GF-D8 (cell line): ENCODE measurements around the gene GRIK1.

Experiments used
- DNase-seq: peaks from one replicate; lab custom pipeline; 2025; lab: John Stamatoyannopoulos, UW

GRIK1 gene

GRCh38 chr21:29909571-29909970 is 30.2 kb downstream of the GRIK1 start:
- no peak for DNase-seq

DNA sequence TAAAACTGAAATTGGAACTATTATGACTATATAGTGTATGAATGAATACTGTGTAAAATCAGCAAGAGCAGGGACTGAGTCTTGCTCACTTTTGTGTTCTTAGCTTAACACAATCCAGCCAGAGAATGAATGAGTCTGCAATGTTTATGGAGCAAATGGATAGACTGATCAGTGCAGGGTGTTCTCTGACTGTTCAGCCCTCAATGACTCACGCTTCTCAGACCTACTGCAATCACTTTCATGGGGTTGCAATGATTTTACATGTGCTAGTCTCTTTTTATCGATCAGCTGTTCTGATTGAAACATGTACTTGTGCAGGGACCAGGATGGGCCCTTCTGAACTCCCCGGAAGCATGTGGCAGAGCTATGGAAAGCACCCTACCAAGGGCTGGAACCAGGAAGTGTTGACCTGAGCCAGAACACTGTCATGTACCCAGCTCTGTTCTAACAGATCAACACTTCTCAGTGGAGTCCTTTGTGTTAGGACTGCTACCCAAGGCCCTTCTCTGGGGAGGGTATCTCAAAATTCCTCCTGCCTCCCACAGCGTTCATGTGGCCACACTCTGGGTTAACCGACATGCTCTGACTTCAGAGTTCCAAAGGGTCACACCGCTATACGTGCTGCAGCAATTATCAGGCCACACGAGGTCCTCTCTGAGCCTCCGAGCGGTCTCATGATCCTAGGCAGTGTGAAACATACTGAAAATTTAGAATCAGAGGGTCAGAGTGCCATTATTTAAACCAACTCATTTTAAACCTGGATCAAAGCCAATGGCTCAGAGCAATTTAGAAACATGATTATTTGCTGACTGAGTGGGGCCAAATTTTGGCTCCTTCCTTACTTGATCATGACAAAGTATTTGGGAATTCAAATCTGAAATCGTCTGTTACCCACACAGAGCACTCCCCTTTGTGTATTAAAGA is 35.2 kb downstream of the GRIK1 start:
- DNase-seq: no peak

DNA sequence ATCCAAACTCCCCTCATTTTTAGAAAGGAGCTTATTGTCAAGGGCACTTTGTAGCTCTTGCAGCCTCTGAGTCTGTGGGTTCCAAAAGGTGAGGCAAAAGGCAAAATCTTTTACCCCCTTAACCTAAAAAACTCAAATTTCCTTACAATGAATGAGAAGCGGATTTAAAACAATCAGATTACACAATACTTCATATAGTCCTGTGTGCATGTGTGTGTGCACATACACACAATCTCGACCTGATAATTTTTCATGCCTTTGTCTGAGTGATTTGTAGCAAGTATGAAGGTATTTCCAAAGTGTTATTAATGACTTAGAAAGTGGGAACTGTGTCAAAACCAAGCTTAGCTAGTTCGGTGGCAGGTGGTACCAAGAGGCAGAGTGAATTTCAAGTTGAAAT is 42.9 kb downstream of the GRIK1 start:
- DNase-seq: no peak

DNA sequence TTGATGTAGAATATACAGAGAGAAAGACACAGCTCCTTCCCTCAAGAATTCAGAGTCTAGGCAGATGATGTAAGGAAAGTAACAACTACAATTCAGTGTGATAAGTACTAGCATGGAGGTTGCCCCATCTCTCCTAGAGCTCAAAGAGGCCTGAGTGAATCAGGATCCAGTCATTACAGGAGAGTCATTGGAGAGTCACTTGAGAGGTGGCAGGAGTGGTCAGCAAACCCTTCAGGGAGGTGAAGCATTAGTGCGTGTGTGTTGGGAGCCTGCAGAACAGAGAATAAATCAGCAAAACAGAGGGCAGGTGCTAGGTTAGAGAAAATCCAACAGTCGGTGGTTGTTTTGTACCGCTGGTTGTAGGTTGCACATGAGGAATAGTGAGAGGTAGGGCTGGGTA is 46.1 kb downstream of the GRIK1 start:
- no peak for DNase-seq

DNA sequence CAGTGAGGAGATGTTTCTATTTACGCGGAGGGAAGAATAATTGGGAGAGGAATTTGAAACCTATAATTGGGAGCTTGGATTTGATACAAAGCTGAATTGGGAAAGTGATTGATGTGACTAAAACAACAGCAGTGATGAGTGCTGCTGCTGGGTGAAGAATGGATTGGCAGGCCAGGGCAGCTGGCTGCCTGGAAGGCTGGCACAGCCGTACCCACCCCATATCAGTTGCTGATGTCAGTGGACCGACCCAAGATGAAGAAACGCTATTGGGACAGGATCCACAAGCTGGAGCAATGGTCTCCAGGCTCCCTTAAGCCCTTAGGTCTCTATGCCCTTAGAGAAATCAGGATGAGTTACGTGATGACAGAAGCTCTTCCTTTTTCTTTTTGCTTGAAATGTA is 47.4 kb downstream of the GRIK1 start:
- no peak for DNase-seq

DNA sequence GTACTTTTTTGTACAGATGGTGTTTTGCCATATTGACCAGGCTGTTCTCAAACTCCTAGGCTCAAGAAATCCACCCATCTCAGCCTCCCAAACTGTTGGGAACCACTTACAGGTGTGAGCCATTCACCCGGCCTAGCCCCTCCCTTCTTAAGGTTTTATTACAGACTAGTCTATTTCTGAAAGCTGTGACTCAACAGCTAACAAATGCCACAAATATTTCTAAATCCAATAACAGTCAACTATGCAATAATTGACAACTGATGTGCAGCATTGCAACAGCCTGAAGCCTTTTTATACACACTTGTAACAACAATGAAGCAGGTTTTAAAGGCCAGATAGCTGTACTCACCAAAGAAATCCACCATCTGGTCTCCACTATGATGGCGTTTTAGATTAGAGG is 51.4 kb downstream of the GRIK1 start:
- no peak for DNase-seq

DNA sequence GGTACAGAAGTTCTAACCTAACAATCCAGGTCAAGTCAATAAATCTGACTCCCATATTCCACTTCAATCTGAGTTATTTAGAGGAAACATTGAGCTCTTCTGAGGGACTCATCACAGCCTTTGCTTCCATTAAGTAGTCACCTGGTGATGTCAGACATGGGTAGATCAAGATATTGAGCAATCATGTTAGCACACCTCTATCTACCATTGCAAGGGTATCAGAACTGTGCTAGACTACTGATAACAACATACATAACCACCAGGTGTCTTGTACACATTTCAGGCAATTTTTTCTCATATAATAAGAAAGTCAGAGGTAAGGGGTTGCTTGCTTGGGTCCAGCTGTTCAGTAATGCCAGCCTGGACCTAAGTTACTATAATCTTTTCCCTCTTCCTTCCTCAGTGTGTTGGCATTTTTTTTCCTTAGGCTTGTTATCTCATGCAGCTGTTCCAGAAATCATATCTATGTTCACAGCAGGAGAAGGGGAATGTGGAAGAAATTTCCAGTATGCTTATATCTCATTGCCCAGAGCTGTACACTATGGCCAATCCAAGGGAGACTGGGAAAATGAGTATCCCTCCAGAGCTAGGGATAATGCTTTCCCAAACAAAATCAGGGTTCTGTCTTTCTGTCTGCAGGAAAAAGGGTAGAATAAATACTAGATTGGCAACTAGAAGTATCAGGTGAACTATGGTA is 52.3 kb downstream of the GRIK1 start:
- no peak for DNase-seq

GRCh38 chr21:29885491-29885890 is 54.3 kb downstream of the GRIK1 start:
- no peak for DNase-seq

GRCh38 chr21:29875873-29876272 is 63.9 kb downstream of the GRIK1 start:
- DNase-seq: no peak

GRCh38 chr21:29875036-29875716 is 64.6 kb downstream of the GRIK1 start:
- no peak for DNase-seq

- no peak for DNase-seq
Measured at GRCh38 chr21:29873908-29874307, 65.9 kb downstream of the GRIK1 start.

DNA sequence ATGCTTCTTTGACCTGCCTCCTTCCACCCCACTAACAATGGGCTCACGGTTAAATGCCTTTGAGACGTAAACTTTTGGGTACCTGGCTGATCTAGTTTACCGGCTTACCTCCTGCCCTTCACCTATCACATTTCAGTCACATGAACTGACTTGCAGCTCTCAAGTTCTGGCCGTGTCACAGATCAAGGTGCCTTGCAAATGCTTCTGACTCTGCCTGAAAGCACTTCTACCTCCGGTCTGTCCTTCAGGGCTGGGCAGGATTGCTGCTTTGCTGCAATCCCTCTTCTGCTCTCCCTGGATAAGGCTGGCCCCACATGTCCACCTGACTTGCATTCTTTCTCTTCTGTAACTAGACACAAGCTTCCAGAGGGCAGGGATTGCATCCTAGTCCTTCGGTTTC is 69.0 kb downstream of the GRIK1 start:
- no peak for DNase-seq

- DNase-seq: no peak
Measured at GRCh38 chr21:29867796-29868195, 72.0 kb downstream of the GRIK1 start.

DNA sequence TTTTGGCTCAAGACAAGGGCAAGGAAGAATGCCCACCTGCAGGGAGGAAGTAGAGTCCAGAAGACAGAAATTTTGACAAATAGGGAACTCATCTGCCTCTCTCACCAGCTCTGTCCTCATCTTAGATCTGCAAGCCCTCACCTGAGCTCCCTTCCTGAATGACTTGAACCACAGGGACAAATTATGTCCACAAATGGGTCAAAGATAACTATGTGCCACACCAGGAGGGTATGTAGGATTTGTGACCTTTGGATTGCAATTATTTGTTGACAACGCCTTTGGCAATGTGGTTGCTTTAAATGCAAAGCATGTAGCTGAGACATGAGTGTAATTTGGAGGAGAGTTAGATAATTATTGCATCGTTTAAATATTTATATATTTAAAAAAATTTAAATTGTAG is 79.5 kb downstream of the GRIK1 start:
- no peak for DNase-seq

GRCh38 chr21:29857150-29857549 is 82.6 kb downstream of the GRIK1 start:
- DNase-seq: no peak

GRCh38 chr21:29854795-29855194 is 85.0 kb downstream of the GRIK1 start:
- DNase-seq: no peak

DNA sequence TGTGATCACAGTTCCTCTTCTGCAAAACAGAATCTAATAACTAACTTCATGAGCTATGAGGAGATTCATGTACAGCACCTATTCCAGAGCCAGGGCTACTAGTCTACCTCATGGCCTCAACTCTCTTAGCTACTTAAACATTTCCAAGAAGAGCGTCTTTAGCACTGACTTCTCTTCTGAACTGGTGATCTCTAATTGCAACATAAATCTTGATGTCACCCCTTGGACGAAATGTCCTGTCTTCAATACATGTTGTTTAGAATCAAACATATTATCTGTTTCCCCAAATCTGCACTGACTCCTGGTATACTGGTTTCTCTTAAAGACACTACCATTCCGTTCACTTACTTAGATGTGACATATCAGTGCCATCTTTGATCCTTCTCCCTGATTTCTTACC is 88.2 kb downstream of the GRIK1 start:
- DNase-seq: no peak

- DNase-seq: peak; percentile 2
Measured at GRCh38 chr21:29849735-29850176, 90.0 kb downstream of the GRIK1 start.

GRCh38 chr21:29843804-29844203 is 96.0 kb downstream of the GRIK1 start:
- no peak for DNase-seq

- no peak for DNase-seq
Measured at GRCh38 chr21:29834617-29835016, 105.2 kb downstream of the GRIK1 start.

DNA sequence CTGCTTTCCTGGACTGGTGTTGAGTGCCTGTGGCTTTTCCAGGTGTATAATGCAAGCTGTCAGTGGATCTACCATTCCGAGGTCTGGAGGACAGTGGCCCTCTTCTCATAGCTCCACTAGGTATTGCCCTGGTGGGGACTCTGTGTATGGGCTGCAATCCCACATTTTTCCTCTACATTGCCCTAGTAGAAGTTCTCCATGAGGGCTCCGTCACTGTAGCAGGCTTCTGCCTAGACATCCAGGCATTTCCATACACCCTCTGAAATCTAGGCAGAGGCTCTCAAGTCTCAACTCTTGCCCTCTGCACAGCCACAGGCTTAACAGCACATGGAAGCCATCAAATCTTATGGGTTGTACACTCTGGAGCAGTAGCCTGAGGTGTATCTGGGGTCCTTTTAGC is 107.6 kb downstream of the GRIK1 start:
- no peak for DNase-seq

- DNase-seq: no peak
Measured at GRCh38 chr21:29829564-29830275, 110.1 kb downstream of the GRIK1 start.
